PC-9 (cell line): ENCODE measurements around the gene VAT1L.

Experiments used
- EZH2 ChIP-seq: fragments of 200-600 bp; sonication (generic); IDR thresholded peaks from 2 replicates; pipeline ENCODE4 v1.8.0; 2017; ENCODE audit warnings: antibody characterized with exemption, low read depth
- TF ChIP-seq, protein P1 (sequence below): fragments of 200-600 bp; sonication (generic); conservative IDR thresholded peaks from 2 replicates; pipeline ENCODE4 v1.6.1; 2017; ENCODE audit warnings: mixed run types, antibody characterized with exemption, mild to moderate bottlenecking, moderate library complexity

DNA sequence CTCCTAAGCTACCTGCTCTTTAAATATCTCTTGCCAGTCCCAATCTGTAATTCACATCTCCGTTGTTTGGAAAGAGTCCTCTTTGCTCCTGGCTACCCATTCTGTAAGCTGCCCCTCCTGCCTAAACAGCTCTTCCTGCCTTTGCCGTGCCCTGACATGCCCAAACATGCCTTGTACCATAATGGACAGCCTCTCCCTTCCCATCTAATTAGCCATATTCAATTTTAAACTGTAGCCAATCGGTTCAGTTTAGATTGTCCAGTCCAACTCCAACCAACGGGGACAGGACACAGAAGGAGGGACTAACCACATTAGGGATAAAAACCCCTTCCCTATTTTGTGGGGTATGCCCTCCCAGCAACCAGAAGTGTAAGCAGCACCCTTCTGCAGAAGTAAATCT is 203.3 kb downstream of the VAT1L start:
- TF ChIP-seq, protein P1, sequence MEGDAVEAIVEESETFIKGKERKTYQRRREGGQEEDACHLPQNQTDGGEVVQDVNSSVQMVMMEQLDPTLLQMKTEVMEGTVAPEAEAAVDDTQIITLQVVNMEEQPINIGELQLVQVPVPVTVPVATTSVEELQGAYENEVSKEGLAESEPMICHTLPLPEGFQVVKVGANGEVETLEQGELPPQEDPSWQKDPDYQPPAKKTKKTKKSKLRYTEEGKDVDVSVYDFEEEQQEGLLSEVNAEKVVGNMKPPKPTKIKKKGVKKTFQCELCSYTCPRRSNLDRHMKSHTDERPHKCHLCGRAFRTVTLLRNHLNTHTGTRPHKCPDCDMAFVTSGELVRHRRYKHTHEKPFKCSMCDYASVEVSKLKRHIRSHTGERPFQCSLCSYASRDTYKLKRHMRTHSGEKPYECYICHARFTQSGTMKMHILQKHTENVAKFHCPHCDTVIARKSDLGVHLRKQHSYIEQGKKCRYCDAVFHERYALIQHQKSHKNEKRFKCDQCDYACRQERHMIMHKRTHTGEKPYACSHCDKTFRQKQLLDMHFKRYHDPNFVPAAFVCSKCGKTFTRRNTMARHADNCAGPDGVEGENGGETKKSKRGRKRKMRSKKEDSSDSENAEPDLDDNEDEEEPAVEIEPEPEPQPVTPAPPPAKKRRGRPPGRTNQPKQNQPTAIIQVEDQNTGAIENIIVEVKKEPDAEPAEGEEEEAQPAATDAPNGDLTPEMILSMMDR, result no peak
- TF ChIP-seq EZH2, result no peak
